H1 (cell line): ENCODE measurements around the gene KLF2. TPM values are rescaled to one million over a fixed set of nuclear protein-coding genes. Genes with fewer than 3 reads are reported as not detected.

Source experiments
- CTCF ChIA-PET: fragments of 300-600 bp; sonication (Branson Sonifier 250); formaldehyde crosslinking; loops from one replicate; lab custom pipeline; 2021; ENCODE audit not compliant: partially characterized antibody; lab: Charles Lee
- POLR2A ChIA-PET: fragments of 300-600 bp; sonication (Branson Sonifier 250); formaldehyde crosslinking; loops from one replicate; lab custom pipeline; 2021; ENCODE audit warnings: inconsistent platforms; ENCODE audit not compliant: partially characterized antibody; lab: Charles Lee
- DNase-seq, 2 experiments: peaks; one replicate each; pipeline versions ENCODE4 v3.0.0 to v3.0.0-alpha.2; 2010 to 2022; ENCODE audit warnings: low spot score in 2 of 2, low read depth in 1 of 2, mixed read lengths in 1 of 2
- FAIRE-seq: peaks from 2 replicates; lab custom pipeline; 2011; peaks lifted over from hg19 to GRCh38; lab: Jason Lieb, UNC
- H2AFZ ChIP-seq: 2 replicates; pipeline ENCODE4 v1.8.1; 2012; ENCODE audit warnings: low read length, inconsistent platforms
- H2AK5ac ChIP-seq: 2 replicates; pipeline ENCODE4 v1.6.1; 2013; ENCODE audit warnings: low read depth, low read length
- H2BK120ac ChIP-seq: replicated peaks from 2 replicates; pipeline ENCODE3; 2013; ENCODE audit warnings: low read depth, low read length, inconsistent platforms
- H2BK12ac ChIP-seq: 2 replicates; pipeline ENCODE4 v1.6.1; 2013; ENCODE audit warnings: low read depth, low read length
- H2BK15ac ChIP-seq: 2 replicates; pipeline ENCODE4 v1.6.1; 2013; ENCODE audit warnings: low read length
- H2BK20ac ChIP-seq: 2 replicates; pipeline ENCODE4 v1.6.1; 2013; ENCODE audit warnings: low read length
- H2BK5ac ChIP-seq: 2 replicates; pipeline ENCODE4 v1.6.1; 2013; ENCODE audit warnings: low read depth, low read length
- H3K14ac ChIP-seq: 2 replicates; pipeline ENCODE4 v1.6.1; 2013; ENCODE audit warnings: inconsistent platforms; ENCODE audit not compliant: insufficient read length
- H3K18ac ChIP-seq: 2 replicates; pipeline ENCODE4 v1.6.1; 2013; ENCODE audit warnings: low read length; ENCODE audit errors: extremely low read depth
- H3K23ac ChIP-seq: 2 replicates; pipeline ENCODE4 v1.6.1; 2013; ENCODE audit warnings: inconsistent platforms; ENCODE audit not compliant: insufficient read length
- H3K23me2 ChIP-seq: 2 replicates; pipeline ENCODE4 v1.6.1; 2013; ENCODE audit warnings: low read depth, low read length
- H3K27ac ChIP-seq: 2 replicates; pipeline ENCODE4 v1.6.1; 2011; ENCODE audit warnings: low read depth, low read length, inconsistent platforms
- H3K27me3 ChIP-seq, 4 experiments: replicated peaks in 1 of 4; 1 replicate in 1 of 4; 2 replicates in 3 of 4; pipeline versions ENCODE4 v1.6.1 to v1.8.1; 2011 to 2013; ENCODE audit warnings: low read length in 3 of 4, mild to moderate bottlenecking in 3 of 4, inconsistent platforms in 2 of 4, mixed read lengths in 2 of 4, moderate library complexity in 1 of 4; ENCODE audit not compliant: control insufficient read depth in 3 of 4, insufficient read depth in 3 of 4; ENCODE audit errors: extremely low read depth in 1 of 4
- H3K36me3 ChIP-seq, 4 experiments: 2 replicates each; pipeline versions ENCODE4 v1.6.1 to v1.8.1; 2011 to 2013; ENCODE audit warnings: mild to moderate bottlenecking in 4 of 4, low read length in 3 of 4, moderate library complexity in 2 of 4, control low read depth in 1 of 4, inconsistent platforms in 1 of 4; ENCODE audit not compliant: insufficient read depth in 4 of 4, control insufficient read depth in 2 of 4
- H3K4ac ChIP-seq: replicated peaks from 2 replicates; pipeline ENCODE3; 2013; ENCODE audit warnings: low read length, low read depth, mixed read lengths, inconsistent platforms; ENCODE audit not compliant: insufficient read length
- H3K4me1 ChIP-seq, 4 experiments: replicated peaks in 1 of 4; 1 replicate in 1 of 4; 2 replicates in 3 of 4; pipeline versions ENCODE4 v1.6.1 to v1.8.1; 2011 to 2013; ENCODE audit warnings: low read length in 3 of 4, inconsistent platforms in 2 of 4, mixed read lengths in 1 of 4; ENCODE audit not compliant: insufficient read depth in 4 of 4, control insufficient read depth in 3 of 4
- H3K4me2 ChIP-seq, 2 experiments: 2 replicates each; pipeline versions ENCODE4 v1.6.1 to v1.8.1; 2011 to 2013; ENCODE audit warnings: low read depth in 2 of 2, low read length in 2 of 2, control low read depth in 1 of 2, inconsistent platforms in 1 of 2, mild to moderate bottlenecking in 1 of 2; ENCODE audit not compliant: insufficient read depth in 1 of 2
- H3K4me3 ChIP-seq, 4 experiments: fragments of 200-600, 300-600 bp in 1 of 4; sonication (generic), shearing (Covaris generic), sonication (Bioruptor Twin) in 1 of 4; 2 replicates each; pipeline versions ENCODE4 v1.5.1 to v1.8.1; 2011 to 2016; ENCODE audit warnings: low read length in 4 of 4, low read depth in 3 of 4, control low read depth in 2 of 4, inconsistent platforms in 2 of 4, mild to moderate bottlenecking in 2 of 4, mixed read lengths in 1 of 4, moderate library complexity in 1 of 4; ENCODE audit not compliant: insufficient read depth in 2 of 4; ENCODE audit errors: extremely low read depth in 1 of 4
- H3K56ac ChIP-seq: replicated peaks from 2 replicates; pipeline ENCODE3; 2013; ENCODE audit warnings: low read depth, mild to moderate bottlenecking, mixed read lengths, low read length, inconsistent platforms; ENCODE audit not compliant: insufficient read length
- H3K79me1 ChIP-seq: 2 replicates; pipeline ENCODE4 v1.6.1; 2013; ENCODE audit warnings: low read depth, low read length, control low read depth
- H3K79me2 ChIP-seq, 2 experiments: 2 replicates each; pipeline versions ENCODE4 v1.6.1 to v1.8.1; 2012 to 2013; ENCODE audit warnings: low read length in 2 of 2, mild to moderate bottlenecking in 2 of 2, inconsistent platforms in 1 of 2; ENCODE audit not compliant: insufficient read depth in 2 of 2, control insufficient read depth in 1 of 2
- H3K9ac ChIP-seq, 4 experiments: replicated peaks in 1 of 4; 1 replicate in 1 of 4; 2 replicates in 3 of 4; pipeline versions ENCODE4 v1.6.1 to v1.8.1; 2011 to 2013; ENCODE audit warnings: low read depth in 3 of 4, low read length in 3 of 4, control low read depth in 2 of 4, mild to moderate bottlenecking in 2 of 4, moderate library complexity in 2 of 4, inconsistent platforms in 1 of 4; ENCODE audit errors: extremely low read depth in 1 of 4
- H3K9me3 ChIP-seq, 2 experiments: 2 replicates each; pipeline versions ENCODE4 v1.6.1 to v1.8.1; 2012 to 2013; ENCODE audit warnings: mild to moderate bottlenecking in 2 of 2, moderate library complexity in 2 of 2, control low read depth in 1 of 2, inconsistent platforms in 1 of 2, low read depth in 1 of 2, low read length in 1 of 2, mixed read lengths in 1 of 2; ENCODE audit not compliant: insufficient read depth in 2 of 2
- H4K20me1 ChIP-seq, 2 experiments: replicated peaks in 1 of 2; 2 replicates each; pipeline versions ENCODE3 to v1.8.1; 2011 to 2013; ENCODE audit warnings: inconsistent platforms in 2 of 2, low read length in 2 of 2, mild to moderate bottlenecking in 1 of 2; ENCODE audit not compliant: insufficient read depth in 2 of 2, control insufficient read depth in 1 of 2
- H4K5ac ChIP-seq: 2 replicates; pipeline ENCODE4 v1.6.1; 2013; ENCODE audit warnings: low read length, low read depth, mixed read lengths, inconsistent platforms; ENCODE audit not compliant: insufficient read length
- H4K8ac ChIP-seq: 2 replicates; pipeline ENCODE4 v1.8.0; 2013; ENCODE audit warnings: mild to moderate bottlenecking, moderate library complexity, low read length, inconsistent platforms; ENCODE audit not compliant: insufficient read depth; ENCODE audit errors: extremely low read depth
- H4K91ac ChIP-seq: replicated peaks from 2 replicates; pipeline ENCODE3; 2013; ENCODE audit warnings: low read length, mixed read lengths, inconsistent platforms; ENCODE audit not compliant: insufficient read length
- EGR1 ChIP-seq: IDR thresholded peaks from 2 replicates; pipeline ENCODE4 v1.6.1; 2011; ENCODE audit warnings: low read depth, low read length, borderline replicate concordance
- HDAC6 ChIP-seq: IDR thresholded peaks from one replicate; pipeline ENCODE4 v1.7.1; 2012; ENCODE audit warnings: low read depth, mild to moderate bottlenecking, inconsistent platforms, low read length, moderate library complexity
- KDM4A ChIP-seq: IDR thresholded peaks from one replicate; pipeline ENCODE4 v1.7.1; 2012; ENCODE audit warnings: low read depth, mild to moderate bottlenecking, moderate library complexity, low read length, inconsistent platforms; ENCODE audit not compliant: severe bottlenecking
- KDM5A ChIP-seq: fragments of 200-600 bp; IDR thresholded peaks from 2 replicates; pipeline ENCODE4 v1.7.1; 2012; ENCODE audit warnings: mild to moderate bottlenecking, low read length, inconsistent platforms, mixed read lengths
- NRF1 ChIP-seq: IDR thresholded peaks from 2 replicates; pipeline ENCODE4 v1.6.1; 2011; ENCODE audit warnings: mild to moderate bottlenecking, low read depth, low read length, improper control_type of control experiment
- POLR2A ChIP-seq, 2 experiments: IDR thresholded peaks; 1 replicate in 1 of 2; 2 replicates in 1 of 2; pipeline ENCODE4 v1.6.1; 2011; ENCODE audit warnings: low read depth in 2 of 2, low read length in 2 of 2, mild to moderate bottlenecking in 2 of 2; ENCODE audit errors: control extremely low read depth in 1 of 2
- WGBS, 2 experiments: shearing (Covaris generic) in 1 of 2; methylation state at CpG; one replicate each; pipeline versions ENCODE4 v1.1.6 to v1.1.7; 2013 to 2015; ENCODE audit warnings: low lambda C conversion rate in 2 of 2, mixed read lengths in 2 of 2, inconsistent platforms in 1 of 2, low coverage in 1 of 2, missing lambda C conversion rate in 1 of 2; ENCODE audit not compliant: insufficient replicate concordance in 2 of 2, insufficient coverage in 1 of 2, insufficient read length in 1 of 2; ENCODE audit errors: extremely low coverage in 1 of 2, missing lambda C conversion rate in 1 of 2; 5-methylcytosine and 5-hydroxymethylcytosine counted together
- polyA plus RNA-seq, 7 experiments: library from polyadenylated mRNA; depleted of rRNA in 3 of 7; stranded (reverse) in 5 of 7; unstranded in 2 of 7; fragments of >200 nt in 5 of 7; fragments of 200-250 nt in 2 of 7; gene quantifications; 1 replicate in 5 of 7; 2 replicates in 1 of 7; 4 replicates in 1 of 7; pipeline versions ENCODE4 v1.2.1 to v1.2.3, GENCODE V29; 2011 to 2013; ENCODE audit warnings: missing spikeins in 2 of 7, mixed read lengths in 2 of 7
- total RNA-seq: library from RNA; stranded (reverse); fragmentation: NEBNext Ultra II Directional; extraction: Animal tissue kit (Norgen Biotek cat#: 25700); gene quantifications from 2 replicates; pipeline ENCODE4 v1.2.1, GENCODE V29; 2021

KLF2 gene
- total and polyA plus RNA-seq, 2 of the 8 experiments (the other 6 are each of a cell fraction or from before 2014, with no cell fraction given), result 0.19 to 0.33 TPM

- Histone ChIP-seq H3K27ac (no peak overlapping the region), H3K9ac (no peak overlapping the region), H2BK12ac (no peak overlapping the region), H4K5ac (no peak overlapping the region), H3K4me1 (peaks cover 0 to 6% (median 5%) of the 10 kb centered on the region in 4 experiments; a peak in 4 of 7 replicates), H3K27me3 (no peaks in the 10 kb centered on the region; a peak in 2 of 7 replicates), H2AK5ac (no peak overlapping the region), H3K23me2 (no peaks in the 10 kb centered on the region; the same call in 1 of the 2 replicates), H2BK5ac (no peak overlapping the region), H3K18ac (no peak overlapping the region), H3K4me3 (no peak overlapping the region), H3K4ac (no peak overlapping the region), H2BK120ac (no peak overlapping the region), H4K8ac (no peak overlapping the region; the same call in 1 of the 2 replicates), H4K91ac (no peak overlapping the region), H2AFZ (no peak overlapping the region), H3K79me2 (no peaks in the 10 kb centered on the region), H2BK20ac (no peak overlapping the region), H3K23ac (no peak overlapping the region), H3K14ac (no peak overlapping the region), H3K9me3 (no peaks in the 10 kb centered on the region), H3K36me3 (no peaks in the 10 kb centered on the region), H2BK15ac (no peak overlapping the region), H4K20me1 (no peaks in the 10 kb centered on the region), H3K56ac (no peak overlapping the region), H3K4me2 (no peak overlapping the region), H3K79me1 (no peaks in the 10 kb centered on the region)
- WGBS, 2 experiments, result 89% methylated on average over 19 of the region's 20 CpGs; no CpG with 5 or more reads in 1 of the 2 experiments
- ChIA-PET POLR2A (no interaction called here), CTCF (interaction anchor here (1.0 to 1.2 kb wide), 3 partner anchors 28 to 89 kb away, joined by 3 to 4 read pairs (median 3); no protein-coding TSS in a partner anchor)
- DNase-seq (no peak), FAIRE-seq (no peak)
- no peak for TF ChIP-seq HDAC6
- no peak for TF ChIP-seq KDM5A
- TF ChIP-seq NRF1, result no peak
- TF ChIP-seq KDM4A, result no peak
- no peak for TF ChIP-seq POLR2A (IDR thresholded peaks at IDR 0.05; ENCODE audit: control extremely low read depth in 1 of 2, low read depth in 2 of 2, low read length in 2 of 2)
- TF ChIP-seq EGR1, result no peak
Measured at GRCh38 chr19:16335226-16335625, 10.6 kb downstream of the KLF2 start.
